GM12801 (cell line): ENCODE data around the gene IL17RB.

Source experiments
- CTCF ChIP-seq: IDR thresholded peaks from one replicate; pipeline ENCODE4 v1.5.1; 2011; ENCODE audit warnings: control low read depth; ENCODE audit not compliant: insufficient read length; ENCODE audit errors: extremely low read depth

IL17RB gene

GRCh38 chr3:53834429-53835095 lies 11.8 kb upstream of the IL17RB start:
- no peak for TF ChIP-seq CTCF

GRCh38 chr3:53835257-53835656 lies 11.1 kb upstream of the IL17RB start:
- no peak for TF ChIP-seq CTCF

GRCh38 chr3:53836084-53836872 lies 10.1 kb upstream of the IL17RB start:
- TF ChIP-seq CTCF, result no peak

- no peak for TF ChIP-seq CTCF
Observed at GRCh38 chr3:53837331-53837730, 9.0 kb upstream of the IL17RB start.

GRCh38 chr3:53841296-53841695 lies 5.1 kb upstream of the IL17RB start:
- no peak for TF ChIP-seq CTCF

GRCh38 chr3:53842436-53843194 lies 3.8 kb upstream of the IL17RB start:
- no peak for TF ChIP-seq CTCF
